T-helper 9 cell (primary cell): ENCODE measurements around the gene NPTX1.
"Not testable (repeated sequence)": the region's sequence is repeated elsewhere in the genome, so short reads cannot be mapped to it uniquely, and the experiment has no call there.

ENCODE experiments used
- DNase-seq: peaks from one replicate; pipeline ENCODE4 v3.0.0-alpha.2; 2020
- total RNA-seq, 2 donors: gene quantifications; one replicate each; lab custom pipeline; 2026; lab: John Stamatoyannopoulos, UW

NPTX1 gene, protein sequence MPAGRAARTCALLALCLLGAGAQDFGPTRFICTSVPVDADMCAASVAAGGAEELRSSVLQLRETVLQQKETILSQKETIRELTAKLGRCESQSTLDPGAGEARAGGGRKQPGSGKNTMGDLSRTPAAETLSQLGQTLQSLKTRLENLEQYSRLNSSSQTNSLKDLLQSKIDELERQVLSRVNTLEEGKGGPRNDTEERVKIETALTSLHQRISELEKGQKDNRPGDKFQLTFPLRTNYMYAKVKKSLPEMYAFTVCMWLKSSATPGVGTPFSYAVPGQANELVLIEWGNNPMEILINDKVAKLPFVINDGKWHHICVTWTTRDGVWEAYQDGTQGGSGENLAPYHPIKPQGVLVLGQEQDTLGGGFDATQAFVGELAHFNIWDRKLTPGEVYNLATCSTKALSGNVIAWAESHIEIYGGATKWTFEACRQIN
- total RNA-seq, result 0.72 to 1.9 reads per million in 2 donors

DNA sequence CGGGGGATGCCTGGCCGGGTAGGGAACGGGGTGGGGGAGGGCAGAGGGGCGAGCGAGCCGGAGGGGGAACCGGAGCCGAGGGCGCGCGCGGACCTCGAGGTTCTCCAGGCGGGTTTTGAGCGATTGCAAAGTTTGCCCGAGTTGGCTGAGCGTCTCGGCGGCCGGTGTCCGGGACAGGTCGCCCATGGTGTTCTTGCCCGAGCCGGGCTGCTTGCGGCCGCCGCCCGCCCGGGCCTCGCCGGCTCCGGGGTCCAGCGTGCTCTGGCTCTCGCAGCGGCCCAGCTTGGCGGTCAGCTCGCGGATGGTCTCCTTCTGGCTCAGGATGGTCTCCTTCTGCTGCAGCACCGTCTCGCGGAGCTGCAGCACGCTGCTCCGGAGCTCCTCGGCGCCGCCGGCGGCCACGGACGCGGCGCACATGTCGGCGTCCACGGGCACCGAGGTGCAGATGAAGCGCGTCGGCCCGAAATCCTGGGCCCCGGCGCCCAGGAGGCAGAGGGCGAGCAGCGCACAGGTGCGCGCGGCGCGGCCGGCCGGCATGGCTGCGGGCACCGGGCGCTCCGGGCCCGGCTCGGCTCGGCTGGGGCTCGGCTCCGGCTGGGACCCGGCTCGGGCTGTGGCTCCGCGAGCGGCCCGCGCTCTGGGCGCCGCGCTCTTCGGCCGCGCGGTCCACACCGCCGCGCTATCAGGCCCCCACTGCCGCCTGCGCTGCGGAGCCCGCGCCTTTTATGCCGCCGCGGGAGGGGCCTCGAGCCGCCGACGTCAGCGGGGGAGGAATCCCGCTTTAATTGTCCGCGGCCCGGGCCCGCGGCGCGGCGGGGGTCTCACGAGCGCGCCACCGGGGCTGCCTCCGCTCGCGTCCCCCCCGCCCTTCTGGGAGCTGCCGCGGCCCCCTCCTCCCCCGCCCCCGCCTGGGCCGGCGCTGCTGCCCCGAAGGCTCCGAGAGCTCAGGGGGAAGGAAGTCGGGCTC lies at the start of gene NPTX1:
Gene NPTX1 (minus strand): TSS at position 698 of the 967 bp plus-strand sequence. CDS start 161 bp downstream, at position 537.
- DNase-seq, result no peak

DNA sequence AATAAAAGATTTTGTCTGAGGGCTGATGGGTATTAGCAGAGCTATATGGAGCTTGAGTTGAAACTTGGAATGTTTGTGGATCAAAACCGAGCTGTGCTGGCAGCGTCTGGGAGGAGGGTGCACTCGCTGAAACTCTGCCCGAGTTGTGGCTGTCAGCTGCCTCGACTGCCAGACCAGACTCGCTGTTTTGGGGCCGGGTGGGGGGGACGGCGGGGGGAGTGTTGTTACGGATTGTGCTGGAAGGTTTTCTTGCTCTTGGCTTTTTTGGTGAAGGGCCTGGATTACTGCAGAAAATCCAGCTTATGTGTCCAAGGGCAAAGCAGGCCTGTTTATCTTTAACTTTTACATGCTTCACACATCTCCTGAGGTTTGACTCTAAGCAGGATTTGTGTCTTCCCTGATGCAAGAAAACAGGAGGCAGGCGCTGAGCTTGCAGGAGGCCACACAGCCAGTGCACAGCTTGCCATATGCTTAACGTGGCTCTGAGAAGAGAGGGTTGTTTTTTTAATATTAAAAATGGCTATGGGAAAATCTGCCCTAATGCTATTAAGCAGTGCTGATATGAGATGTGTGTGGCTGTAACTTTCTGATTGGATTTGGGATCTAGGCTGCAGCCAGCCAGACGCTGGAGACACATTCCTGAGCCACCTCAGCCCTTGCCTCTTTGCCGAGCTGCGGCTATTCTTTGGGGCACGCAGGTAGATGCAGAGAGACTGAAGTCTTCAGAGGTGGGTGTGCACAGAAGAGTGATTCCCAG lies 47.7 kb upstream of the NPTX1 start:
- no peak for DNase-seq

DNA sequence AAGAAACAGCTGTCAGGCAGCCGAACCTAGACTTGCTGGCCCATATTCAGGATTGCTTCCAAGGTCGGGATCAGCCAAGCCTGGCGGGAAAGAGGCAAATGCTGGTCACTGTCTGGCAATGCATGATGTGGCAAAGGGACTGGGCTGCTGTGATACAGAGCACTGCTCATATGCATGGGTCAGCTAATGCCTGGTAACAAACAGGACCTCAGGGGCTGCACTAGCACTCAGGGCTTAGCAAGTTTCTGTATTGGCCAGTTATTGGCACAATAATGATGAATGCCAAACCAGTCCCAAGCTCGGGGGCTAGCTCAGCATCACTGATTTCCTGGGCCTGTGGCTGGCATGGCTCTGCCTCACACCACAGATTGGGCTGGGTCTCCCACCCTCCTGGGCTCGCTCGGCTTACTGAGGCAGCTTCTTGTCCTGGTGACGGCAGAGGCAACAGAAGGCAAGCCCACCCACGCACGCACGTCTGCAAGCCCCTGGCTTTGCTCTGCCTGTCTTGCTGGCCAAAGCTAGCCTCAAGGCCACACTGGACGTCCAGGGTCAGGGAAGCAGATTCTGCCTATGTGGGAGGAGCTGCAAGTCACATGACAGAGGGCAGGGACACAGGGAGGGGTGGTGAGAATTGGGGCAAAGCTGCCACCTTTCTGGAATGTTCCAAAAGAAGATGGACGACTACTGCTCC lies 46.8 kb upstream of the NPTX1 start:
- no peak for DNase-seq

DNA sequence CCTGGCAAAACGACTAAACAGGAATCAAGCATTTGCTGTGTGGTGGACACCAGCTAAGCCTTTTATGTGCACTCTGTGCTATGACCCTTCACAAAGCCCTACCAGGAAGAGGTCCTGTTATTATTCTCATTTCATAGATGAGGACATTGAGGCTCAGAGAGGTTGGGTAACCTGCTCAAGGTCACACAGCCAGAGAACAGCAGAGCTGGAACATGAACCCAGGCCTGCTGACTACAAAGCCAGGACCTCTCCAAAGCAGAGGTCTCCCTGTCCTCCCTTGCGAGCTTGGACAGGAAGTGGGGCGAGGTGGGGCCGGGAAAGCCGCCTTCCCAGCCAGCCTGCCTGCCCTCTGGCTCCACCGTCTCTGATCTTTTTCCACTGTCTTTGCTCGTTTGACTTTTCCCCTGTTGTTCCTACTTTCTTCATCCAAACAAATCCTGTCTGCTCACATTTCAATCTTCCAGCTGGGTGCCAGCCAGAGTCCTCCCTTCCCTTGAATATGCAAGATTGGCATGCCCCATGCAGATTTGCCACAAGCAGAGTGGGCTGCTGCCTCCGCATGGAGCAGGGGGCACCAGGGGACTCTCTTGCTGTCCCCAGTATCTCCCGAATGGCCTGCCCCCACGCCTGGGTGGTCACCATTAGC lies 44.5 kb upstream of the NPTX1 start:
- DNase-seq, result no peak

DNA sequence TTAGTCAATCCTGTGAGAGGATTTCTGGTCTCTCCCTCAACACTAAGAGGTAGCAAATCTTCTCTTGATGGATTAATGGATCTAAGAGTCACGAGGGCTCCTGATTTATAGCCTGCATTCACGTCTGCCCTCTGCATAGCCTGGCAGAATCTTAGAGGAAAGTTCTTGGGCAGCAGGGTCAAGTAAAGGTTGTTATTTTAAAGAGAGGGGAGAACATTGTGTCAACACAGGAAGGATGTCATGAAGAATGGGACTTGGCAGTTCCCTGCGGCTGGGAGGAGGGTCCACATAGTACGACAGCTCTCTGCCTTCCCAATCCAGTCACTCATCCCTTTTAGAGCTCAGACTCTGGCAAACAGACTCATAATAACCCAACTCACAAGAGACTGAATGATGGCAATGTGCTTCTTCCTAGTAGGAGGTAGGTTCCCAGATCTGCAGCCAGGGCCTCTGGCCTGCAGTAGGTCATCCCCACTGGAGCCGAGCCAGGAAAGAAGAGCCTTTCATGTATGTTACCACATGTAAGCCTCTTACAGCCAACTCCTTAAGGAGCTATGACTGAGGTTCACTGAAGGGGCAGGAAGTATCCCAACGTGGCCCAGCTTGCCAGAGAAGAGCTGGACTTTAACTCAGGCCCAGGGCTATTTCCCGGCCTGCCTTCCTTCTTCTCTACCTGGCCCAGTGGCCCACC lies 42.8 kb upstream of the NPTX1 start:
- DNase-seq, result no peak

DNA sequence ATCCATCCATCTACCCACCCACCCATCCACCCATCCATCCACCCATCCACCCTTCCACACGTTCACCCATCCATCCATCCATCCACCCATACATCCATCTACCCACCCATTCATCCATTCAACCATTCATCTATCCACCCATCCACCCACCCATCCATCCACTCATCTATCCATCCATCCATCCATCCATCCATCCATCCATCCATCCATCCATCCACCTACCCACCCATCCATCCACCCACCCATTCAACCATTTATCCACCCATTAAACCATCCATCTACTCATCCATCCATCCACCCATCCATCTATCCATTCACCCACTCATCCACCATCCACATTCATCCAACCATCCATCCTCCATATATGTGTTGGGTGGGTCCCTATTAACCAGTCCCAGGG lies 42.0 kb upstream of the NPTX1 start:
- DNase-seq, result no peak

DNA sequence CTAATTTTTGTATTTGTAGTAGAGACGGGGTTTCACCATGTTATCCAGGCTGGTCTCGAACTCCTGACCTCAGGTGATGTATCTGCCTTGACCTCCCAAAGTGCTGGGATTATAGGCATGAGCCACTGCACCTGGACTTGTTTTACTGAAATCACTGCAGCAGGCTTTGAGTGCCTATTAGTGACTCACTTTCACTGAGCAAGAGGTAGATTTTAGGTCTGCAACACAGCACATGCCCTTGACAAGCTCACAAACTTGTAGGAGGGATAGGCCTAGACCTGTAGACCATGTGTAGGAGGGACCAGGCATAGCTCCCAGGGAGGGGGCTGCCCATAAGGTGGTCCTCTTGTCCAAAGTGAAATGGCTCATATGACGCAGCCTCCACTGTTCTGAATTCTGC lies 41.2 kb upstream of the NPTX1 start:
- DNase-seq, result no peak

DNA sequence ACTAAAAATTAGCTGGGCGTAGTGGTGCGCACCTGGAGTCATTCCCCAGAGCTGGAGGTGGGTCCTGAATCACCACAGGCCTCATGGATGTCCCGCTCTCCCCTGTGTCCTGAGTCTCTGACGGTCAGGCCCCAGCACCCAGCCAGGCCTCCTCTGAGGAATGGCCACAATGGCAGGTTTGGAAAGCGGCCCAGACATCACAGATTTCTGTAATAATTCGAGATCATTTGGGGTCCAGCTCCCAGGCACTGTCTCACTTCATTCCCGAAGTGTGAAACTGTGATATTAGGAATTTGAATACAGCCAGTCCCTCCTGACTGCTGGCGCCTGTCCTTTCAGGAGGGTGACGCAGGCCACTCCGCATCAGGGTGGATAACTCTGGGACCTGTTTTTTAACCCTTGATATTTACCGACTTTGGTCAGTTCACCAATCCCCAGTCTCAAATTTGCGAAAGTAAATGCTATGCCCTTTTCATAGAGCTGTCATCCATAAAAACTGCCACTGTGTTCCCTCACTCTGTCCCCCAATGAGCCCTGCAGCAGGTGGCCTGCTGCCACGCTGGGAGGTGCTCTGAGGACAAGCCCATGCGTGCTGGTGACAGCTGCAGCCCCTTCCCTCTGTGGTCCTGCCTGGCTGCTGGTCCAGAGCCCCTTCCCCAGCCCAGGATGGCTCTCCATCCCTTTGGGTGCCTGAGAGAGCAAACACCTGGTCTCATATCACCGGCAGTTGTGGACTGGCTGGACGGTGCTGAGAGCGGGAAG lies 39.9 kb upstream of the NPTX1 start:
- no peak for DNase-seq

DNA sequence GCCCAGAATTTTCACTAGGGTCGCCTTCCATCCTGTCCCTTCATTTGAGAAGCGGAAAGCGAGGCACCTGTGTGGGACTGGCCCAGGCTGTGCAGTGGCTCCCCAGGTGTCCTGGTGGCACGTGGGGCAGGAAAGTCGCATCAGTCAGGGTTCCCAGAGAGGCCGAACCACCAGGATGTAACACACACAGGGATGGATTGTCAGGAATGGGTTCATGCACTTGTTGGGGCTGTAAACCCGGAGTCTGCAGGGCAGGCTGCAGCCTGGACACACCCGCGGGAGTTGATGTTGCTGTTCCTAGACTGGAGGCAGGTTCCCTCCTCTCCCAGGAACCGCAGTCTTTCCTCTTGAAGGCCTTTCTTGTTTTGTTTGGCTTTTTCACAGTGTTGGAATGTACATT lies 37.5 kb upstream of the NPTX1 start:
- no peak for DNase-seq

DNA sequence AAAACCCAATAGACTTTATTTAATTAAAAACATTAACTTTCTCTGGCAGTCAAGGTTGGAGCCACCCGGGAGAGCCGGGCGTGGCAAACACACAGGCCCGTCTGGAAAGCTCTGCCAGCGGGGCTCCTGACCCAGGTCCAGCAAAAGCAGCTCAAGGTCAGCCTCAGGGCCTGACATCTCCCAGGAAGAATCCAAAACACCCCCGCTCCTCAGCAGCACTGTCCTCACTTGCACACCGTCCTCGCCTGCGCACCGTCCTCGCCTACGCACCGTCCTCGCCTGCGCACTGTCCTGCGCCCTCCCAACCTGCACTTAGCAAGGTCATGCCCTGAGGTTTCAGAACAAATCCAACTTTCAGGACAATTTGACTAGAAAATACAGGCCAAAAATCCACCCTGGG lies 36.8 kb upstream of the NPTX1 start:
- DNase-seq, result no peak

DNA sequence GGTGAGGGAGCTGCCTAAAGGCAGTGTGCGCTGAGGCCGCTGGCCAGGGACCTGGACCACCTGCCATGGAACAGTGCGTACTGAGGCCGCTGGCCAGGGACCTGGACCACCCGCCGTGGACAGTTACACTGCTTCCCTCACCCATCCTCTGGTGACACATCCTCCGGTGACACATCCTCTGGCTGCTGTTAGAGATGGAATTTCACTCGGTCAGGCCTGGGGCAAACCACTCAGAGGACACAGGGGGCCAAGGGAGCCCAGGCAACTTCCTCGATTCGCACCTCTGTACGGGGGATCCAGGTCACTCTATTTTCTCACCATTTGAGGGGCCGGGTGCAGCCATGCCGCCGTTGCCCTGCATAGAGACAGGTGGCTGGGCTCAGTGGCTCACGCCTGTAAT lies 35.8 kb upstream of the NPTX1 start:
- DNase-seq, result no peak

DNA sequence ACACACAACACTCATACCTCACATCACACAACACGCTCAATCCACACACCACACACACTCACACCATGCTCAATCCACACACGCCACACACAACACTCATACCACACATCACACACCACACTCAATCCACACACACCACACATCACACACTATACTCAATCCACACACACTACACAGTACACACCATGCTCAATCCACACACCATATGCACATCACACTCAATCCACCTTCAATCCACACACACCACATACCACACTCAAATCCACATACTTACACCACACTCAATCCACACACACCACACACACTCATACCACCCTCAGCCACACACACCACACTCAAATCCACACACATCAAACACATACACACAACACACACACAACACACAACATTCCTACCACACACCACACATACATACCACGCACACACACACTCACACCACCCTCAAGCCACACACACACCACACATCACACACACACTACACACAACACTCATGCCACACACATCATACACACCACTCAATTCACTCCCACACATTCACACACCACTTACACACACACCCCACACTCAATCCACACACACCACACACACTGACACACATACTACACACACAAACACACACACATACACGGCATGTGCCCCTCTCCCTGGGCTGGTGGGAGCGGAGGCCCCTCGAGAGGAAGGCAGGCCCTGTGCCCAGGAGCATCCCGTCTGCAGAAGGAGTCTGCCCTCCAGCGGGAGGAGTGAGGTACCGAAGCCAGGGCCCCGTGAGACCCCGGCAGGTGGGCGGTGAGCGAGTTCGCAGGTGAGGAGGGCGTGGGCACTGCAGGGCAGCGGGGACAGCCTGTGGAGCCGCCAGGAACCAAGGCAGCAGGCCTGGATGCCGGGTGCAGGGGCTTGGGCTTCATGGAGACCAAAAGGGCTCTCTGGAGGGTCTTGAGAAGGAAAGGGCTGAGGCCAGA lies 35.1 kb upstream of the NPTX1 start:
- DNase-seq, result no peak

DNA sequence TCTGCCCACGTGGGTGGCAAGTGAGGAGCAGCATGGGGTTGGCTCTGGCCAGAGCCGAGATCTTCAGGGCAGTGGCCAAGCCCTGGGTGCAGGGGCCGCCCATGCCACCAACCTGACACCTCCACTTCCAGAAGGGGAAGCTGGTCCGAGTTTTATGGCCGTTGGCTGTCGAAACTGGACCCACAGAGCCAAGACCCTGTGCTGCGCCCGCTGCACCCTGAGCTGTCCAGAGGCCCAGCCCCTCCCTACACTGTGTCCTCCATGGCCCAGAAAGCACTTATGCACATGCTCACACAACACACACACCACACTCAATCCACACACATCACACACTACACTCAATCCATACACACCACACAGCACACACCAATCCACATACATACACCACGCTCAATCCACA lies 34.4 kb upstream of the NPTX1 start:
- DNase-seq, result no peak

DNA sequence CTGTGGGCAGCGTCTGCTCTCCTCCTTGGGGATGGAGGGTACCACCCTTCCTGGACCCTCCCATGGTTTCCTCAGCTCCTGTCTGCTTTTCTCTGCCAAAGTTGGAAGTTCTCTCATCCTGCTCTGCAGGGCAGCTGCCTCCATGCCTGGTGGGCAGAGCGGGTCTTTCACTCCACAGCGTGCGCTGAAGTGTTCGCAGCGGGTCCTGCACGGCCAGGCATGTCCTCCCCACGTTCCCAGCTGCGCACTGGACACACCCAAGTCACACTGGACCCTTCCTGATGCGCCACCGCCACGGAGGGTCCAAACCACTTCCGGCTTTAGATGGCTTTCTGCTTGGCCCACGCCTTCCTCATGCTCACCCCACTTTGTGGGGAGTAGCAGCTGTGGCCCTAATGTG lies 33.7 kb upstream of the NPTX1 start:
- no peak for DNase-seq

DNA sequence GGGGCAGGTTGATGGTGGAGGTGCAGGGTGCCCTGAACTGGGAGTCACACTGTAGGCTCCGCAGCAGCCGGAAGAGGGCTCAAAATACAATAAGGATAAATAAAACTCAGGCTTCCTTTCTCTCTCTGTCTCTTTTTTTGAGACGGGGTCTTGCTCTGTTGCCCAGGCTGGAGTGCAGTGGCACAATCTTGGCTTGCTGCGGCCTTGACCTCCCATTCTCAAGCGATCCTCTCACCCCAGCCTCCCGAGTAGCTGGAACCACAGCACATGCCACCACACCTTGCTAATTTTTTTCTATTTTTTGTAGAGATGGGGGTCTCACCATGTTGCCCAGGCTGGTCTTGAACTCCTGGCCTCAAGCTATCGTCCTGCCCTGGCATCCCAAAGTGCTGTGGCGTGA lies 32.9 kb upstream of the NPTX1 start:
- no peak for DNase-seq

DNA sequence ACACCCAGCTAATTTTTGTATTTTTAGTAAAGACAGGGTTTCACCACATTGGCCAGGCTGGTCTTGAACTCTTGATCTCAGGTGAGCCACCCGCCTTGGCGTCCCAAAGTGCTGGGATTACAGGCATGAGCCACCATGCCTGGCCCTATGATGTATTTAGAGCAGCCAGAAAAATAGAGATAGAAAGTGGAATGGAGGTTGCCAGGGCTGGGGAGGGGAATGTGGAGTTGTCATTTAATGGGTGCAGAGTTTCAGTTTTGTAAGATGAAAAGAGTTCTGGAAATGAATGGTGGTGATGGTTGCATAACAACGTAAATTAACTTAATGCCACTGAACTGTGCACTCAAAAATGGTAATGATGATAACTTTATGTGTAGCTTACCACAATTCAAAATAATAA lies 31.6 kb upstream of the NPTX1 start:
- DNase-seq, result no peak

DNA sequence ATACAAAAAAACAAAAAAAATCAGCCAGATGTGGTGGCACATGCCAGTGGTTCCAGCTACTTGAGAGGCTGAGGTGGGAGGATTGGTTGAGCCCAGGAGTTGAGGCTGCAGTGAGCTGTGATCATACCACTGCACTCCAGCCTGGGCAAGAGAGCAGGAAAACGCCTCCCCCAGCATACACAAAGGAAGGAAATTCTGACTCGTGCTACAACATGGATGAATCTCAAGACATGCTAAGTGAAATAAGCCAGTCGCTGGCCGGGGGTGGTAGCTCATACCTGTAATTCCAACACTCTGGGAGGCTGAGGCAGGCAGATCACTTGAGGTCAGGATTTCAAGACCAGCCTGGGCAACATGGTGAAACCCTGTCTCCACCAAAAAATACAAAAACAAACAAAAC lies 30.8 kb upstream of the NPTX1 start:
- not testable (repeated sequence) for DNase-seq

DNA sequence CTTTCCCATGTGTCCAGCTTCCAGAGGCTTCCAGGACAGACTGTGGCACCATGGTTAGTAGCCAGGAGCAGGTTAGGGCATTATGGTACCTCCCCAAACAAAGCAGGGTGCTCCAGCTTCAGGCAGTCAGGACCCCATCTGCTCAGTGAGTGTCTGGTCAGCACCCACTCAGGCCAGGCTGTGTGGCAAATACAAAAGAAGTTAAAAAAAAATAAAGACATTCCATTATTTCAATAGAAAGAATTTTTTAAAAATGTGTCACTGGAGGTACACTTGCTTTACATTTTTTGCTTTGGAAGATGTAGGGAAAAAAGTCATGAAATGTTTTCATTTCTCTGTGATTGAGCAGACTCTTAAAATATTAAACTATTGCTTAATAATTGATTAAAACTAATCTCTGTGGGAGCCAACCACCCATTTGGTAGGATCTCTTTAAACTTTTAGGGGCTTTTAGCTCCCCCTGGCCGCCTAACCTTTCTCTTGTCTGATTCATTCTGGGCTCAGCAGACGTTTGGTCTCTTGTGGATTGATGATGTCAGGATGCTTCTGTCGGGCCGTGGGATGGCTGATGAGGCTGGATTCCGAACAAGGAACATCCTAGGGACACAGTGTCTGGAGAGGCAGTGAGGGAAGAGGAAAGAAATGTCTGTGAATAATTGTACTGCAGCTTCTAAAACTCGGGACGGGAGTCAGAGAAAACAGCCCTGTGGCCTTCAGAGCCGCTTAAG lies 28.4 kb upstream of the NPTX1 start:
- DNase-seq, result no peak
